GM12878 (cell line): Measurements from ENCODE around the gene LGALS1. TPM values are rescaled to one million over a fixed set of nuclear protein-coding genes. Genes with fewer than 3 reads are reported as not detected.

Experiments
- CEBPZ ChIP-seq: fragments of 150-350 bp; IDR thresholded peaks from 2 replicates; pipeline ENCODE4 v1.6.1; 2016; ENCODE audit warnings: low read depth, low read length
- E4F1 ChIP-seq: fragments of 450-650 bp; IDR thresholded peaks from 2 replicates; pipeline ENCODE4 v1.6.1; 2018; ENCODE audit warnings: borderline replicate concordance, mild to moderate bottlenecking; ENCODE audit not compliant: partially characterized antibody
- ELK1 ChIP-seq: IDR thresholded peaks from 2 replicates; pipeline ENCODE4 v1.6.1; 2012; ENCODE audit warnings: low read depth, low read length, improper control_type of control experiment
- ESRRA ChIP-seq: IDR thresholded peaks from 2 replicates; pipeline ENCODE4 v1.6.1; 2012; ENCODE audit warnings: mild to moderate bottlenecking, low read length, improper control_type of control experiment
- EZH2 ChIP-seq: IDR thresholded peaks from 2 replicates; pipeline ENCODE4 v1.6.1; 2012; ENCODE audit warnings: low read depth, mild to moderate bottlenecking, control low read depth, inconsistent platforms, low read length, borderline replicate concordance; ENCODE audit not compliant: control insufficient read depth
- LARP7 ChIP-seq: fragments of 450-650 bp; IDR thresholded peaks from 2 replicates; pipeline ENCODE4 v1.6.1; 2017; ENCODE audit warnings: mild to moderate bottlenecking
- MXI1 ChIP-seq: fragments of 150-350 bp; IDR thresholded peaks from 2 replicates; pipeline ENCODE4 v1.6.1; 2011; ENCODE audit warnings: low read depth, mild to moderate bottlenecking, inconsistent platforms, low read length, improper control_type of control experiment
- MYB ChIP-seq: fragments of 150-350 bp; IDR thresholded peaks from 2 replicates; pipeline ENCODE4 v1.6.1; 2014; ENCODE audit warnings: mild to moderate bottlenecking, low read depth, low read length, borderline replicate concordance
- NFXL1 ChIP-seq: fragments of 450-650 bp; IDR thresholded peaks from 2 replicates; pipeline ENCODE4 v1.6.1; 2017; ENCODE audit warnings: antibody characterized with exemption, mild to moderate bottlenecking, borderline replicate concordance
- PBX3 ChIP-seq: IDR thresholded peaks from 2 replicates; pipeline ENCODE4 v1.6.1; 2011; ENCODE audit warnings: mild to moderate bottlenecking, low read depth, low read length, moderate library complexity; ENCODE audit not compliant: insufficient replicate concordance
- POLR2AphosphoS5 ChIP-seq: IDR thresholded peaks from 2 replicates; pipeline ENCODE4 v1.6.1; 2011; ENCODE audit warnings: mild to moderate bottlenecking, low read length, inconsistent platforms
- RAD21 ChIP-seq: IDR thresholded peaks from 2 replicates; pipeline ENCODE4 v1.6.1; 2011; ENCODE audit warnings: mild to moderate bottlenecking, low read depth, low read length, moderate library complexity; ENCODE audit not compliant: insufficient read depth
- SIN3A ChIP-seq: IDR thresholded peaks from 2 replicates; pipeline ENCODE4 v1.6.1; 2012; ENCODE audit warnings: low read depth, low read length, improper control_type of control experiment
- SMC3 ChIP-seq: IDR thresholded peaks from 2 replicates; pipeline ENCODE4 v1.6.1; 2011; ENCODE audit warnings: low read length, improper control_type of control experiment, borderline replicate concordance
- SRF ChIP-seq, 2 experiments: IDR thresholded peaks; 2 replicates each; pipeline ENCODE4 v1.6.1; 2011; ENCODE audit warnings: low read depth in 2 of 2, low read length in 2 of 2, mild to moderate bottlenecking in 1 of 2, moderate library complexity in 1 of 2
- SUZ12 ChIP-seq: fragments of 200-600 bp; sonication (generic); IDR thresholded peaks from one replicate; pipeline ENCODE4 v1.6.1; 2018; ENCODE audit warnings: antibody characterized with exemption, mild to moderate bottlenecking; ENCODE audit not compliant: unreplicated experiment
- ZBTB33 ChIP-seq: fragments of 450-650 bp; IDR thresholded peaks from 2 replicates; pipeline ENCODE4 v1.6.1; 2017; ENCODE audit warnings: mild to moderate bottlenecking
- ZNF217 ChIP-seq: fragments of 450-650 bp; IDR thresholded peaks from 2 replicates; pipeline ENCODE4 v1.6.1; 2017; ENCODE audit warnings: antibody characterized with exemption, mild to moderate bottlenecking
- ZSCAN29 ChIP-seq: fragments of 450-650 bp; IDR thresholded peaks from 2 replicates; pipeline ENCODE4 v1.6.1; 2017; ENCODE audit warnings: mild to moderate bottlenecking, moderate library complexity
- polyA plus RNA-seq, 11 experiments: library from polyadenylated mRNA; depleted of rRNA in 4 of 11; unstranded in 6 of 11; stranded (reverse) in 5 of 11; fragments of >200 nt; fragmentation: Nextera tagmentation in 4 of 11; fragmentation: Illumina TruSeq in 1 of 11; extraction: Ambion mirVana in 4 of 11; extraction: Trizol in 1 of 11; gene quantifications; 1 replicate in 1 of 11; 2 replicates in 10 of 11; pipeline versions ENCODE4 v1.2.1 to v1.2.3, GENCODE V29; 2011 to 2016; ENCODE audit warnings: inconsistent platforms in 2 of 11, missing spikeins in 2 of 11, low read depth in 1 of 11
- total RNA-seq, 4 experiments: library from RNA; depleted of rRNA in 3 of 4; stranded (reverse); fragments of >200 nt in 3 of 4; fragmentation: Illumina TruSeq in 1 of 4; extraction: Trizol in 1 of 4; gene quantifications; 2 replicates each; pipeline versions ENCODE4 v1.2.1 to v1.2.3, GENCODE V29; 2013 to 2021

The LGALS1 gene
- total and polyA plus RNA-seq, 10 of the 15 experiments (the other 5 are each of a cell fraction or from before 2014, with no cell fraction given) = 312 to 1,889 (median 706) TPM

- TF ChIP-seq CEBPZ (no peak), MXI1 (no peak; the same call in 1 of the 2 replicates), SMC3 (peak; percentile 94), RAD21 (peak; percentile 93), ZNF217 (no peak), ZBTB33 (no peak), SUZ12 (no peak), MYB (no peak), E4F1 (no peak), SIN3A (no peak; the same call in 1 of the 2 replicates), SRF (IDR thresholded peaks at IDR 0.05; ENCODE audit: low read depth in 2 of 2, low read length in 2 of 2) (no peak), EZH2 (no peak), PBX3 (no peak), POLR2AphosphoS5 (no peak), ELK1 (0 out of 2 replicates have a peak, but pooled peaks have one; percentile 61), NFXL1 (no peak), ESRRA (no peak), ZSCAN29 (no peak), LARP7 (0 out of 2 replicates have a peak, but pooled peaks have one; percentile 9)
Measured at GRCh38 chr22:37681556-37682049, 6.2 kb downstream of the LGALS1 start (continued).
